ENCODE data around the gene KDELR3.
"Not testable (repeated sequence)": the region's sequence is repeated elsewhere in the genome, so short reads cannot be mapped to it uniquely, and the experiment has no call there.

Gene KDELR3

DNA sequence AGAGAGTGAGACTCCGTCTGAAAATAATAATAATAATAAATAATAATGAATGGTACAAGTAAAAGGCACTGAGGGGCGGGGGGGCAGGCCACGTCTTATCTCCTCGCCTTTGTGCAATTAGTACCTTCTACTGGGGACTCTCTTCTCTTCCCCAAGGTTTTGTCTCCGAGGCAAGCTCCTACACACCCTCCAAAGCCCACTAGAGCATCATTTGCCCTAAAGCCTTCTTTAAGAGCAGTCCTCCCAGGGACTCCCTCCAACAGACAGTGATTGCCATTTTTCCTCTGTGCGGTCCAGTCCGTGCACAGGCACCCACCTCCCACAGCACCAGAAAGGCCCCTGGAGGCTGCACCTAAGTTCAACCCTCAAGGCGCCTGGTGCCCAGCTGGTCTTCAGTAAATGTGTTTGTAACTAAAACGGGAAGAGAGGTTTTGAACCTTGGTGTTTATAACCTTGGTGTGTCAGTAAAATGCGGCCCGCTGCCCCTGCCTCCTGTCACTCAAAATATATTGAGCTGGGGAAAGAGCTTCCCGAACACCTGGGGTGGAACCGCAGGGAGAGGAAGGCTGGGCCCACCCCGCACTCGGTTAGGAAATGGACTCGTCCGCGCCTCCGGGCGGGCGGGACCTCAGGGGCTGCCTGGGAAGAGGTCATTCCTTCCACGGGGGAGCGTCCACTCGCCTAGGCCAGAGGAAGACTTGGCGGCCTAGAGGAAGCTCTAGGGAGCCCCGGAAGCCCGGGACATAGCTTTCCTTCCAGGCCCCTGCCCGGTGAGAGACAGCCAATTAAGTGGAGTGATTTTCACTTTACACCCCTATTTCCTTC lies 4.7 kb upstream of the KDELR3 start:
- H3K4me3 ChIP-seq (replicated peaks; ENCODE audit: low read depth, low read length), result no peak overlapping the region
- DNase-seq (ENCODE audit: extremely low read depth, low read depth), result no peak
- no peak for TF ChIP-seq CTCF (IDR thresholded peaks at IDR 0.05; ENCODE audit: low read depth, low read length, missing control alignments)

DNA sequence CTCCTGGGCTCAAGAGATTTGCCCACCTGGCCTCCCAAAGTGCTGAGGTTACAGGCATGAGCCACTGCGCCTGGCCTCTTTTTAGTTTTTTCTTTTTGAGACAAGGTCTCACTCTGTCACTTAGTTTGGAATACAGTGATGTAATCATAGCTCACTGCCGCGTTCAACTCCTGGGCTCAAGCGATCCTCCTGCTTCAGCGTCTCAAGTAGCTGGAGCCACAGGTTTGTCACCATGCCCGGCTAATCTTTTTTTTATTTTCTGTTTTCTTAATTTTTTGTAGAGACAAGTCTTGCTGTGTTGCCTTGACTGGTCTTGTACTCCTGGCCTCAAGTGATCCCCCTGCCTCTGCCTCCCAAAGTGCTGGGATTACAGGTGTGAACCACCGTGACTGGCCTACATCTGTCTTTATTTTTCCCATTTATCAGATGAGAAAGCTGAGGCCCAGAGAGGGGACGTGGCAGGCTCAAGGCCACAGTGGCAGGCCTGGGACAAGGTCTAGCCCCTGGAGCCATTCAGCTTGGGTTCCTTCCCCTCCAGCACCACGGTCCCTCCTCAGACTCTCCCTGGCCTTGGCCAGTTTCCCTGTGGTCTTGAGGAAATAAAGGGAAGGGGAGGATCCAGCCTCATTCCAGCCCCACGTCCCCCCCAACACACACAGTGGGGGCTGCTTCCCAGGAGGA lies 2.8 kb upstream of the KDELR3 start:
- DNase-seq (ENCODE audit: extremely low read depth, low read depth), result no peak
- H3K4me3 ChIP-seq (replicated peaks; ENCODE audit: low read depth, low read length), result no peak overlapping the region
- TF ChIP-seq CTCF (IDR thresholded peaks at IDR 0.05; ENCODE audit: low read depth, low read length, missing control alignments), result no peak

- no peak overlapping the region for H3K4me3 ChIP-seq (replicated peaks; ENCODE audit: low read depth, low read length)
- no peak for TF ChIP-seq CTCF (IDR thresholded peaks at IDR 0.05; ENCODE audit: low read depth, low read length, missing control alignments)
- DNase-seq (ENCODE audit: extremely low read depth, low read depth), result no peak
Observed at GRCh38 chr22:38465673-38466490, 2.0 kb upstream of the KDELR3 start.

DNA sequence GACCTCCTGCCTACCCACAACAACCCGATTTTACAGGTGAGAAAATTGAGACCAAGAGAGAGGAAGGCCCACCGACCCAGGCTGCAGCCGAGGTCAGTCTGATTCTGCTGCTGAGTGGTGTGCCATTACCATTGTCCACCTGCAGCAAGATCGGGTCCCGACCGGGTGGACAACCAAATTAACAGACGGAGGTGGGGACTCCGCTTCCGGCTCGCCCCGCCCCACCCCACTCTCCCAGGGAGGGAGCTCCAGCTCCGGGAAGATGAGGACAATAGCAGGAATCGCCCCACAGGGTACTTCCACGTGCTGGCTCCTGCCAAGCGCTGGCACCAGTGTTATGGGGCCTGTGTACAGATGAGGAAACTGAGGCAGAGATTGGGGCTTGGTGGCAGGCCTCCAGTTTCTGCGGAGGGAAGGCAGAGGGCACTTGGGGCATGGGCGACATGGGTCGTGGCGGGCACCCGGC lies 425 bp upstream of the KDELR3 start:
- peak overlapping the region; percentile 76 for H3K4me3 ChIP-seq (replicated peaks; ENCODE audit: low read depth, low read length)
- no peak for TF ChIP-seq CTCF (IDR thresholded peaks at IDR 0.05; ENCODE audit: low read depth, low read length, missing control alignments)
- DNase-seq (ENCODE audit: extremely low read depth, low read depth), result no peak

DNA sequence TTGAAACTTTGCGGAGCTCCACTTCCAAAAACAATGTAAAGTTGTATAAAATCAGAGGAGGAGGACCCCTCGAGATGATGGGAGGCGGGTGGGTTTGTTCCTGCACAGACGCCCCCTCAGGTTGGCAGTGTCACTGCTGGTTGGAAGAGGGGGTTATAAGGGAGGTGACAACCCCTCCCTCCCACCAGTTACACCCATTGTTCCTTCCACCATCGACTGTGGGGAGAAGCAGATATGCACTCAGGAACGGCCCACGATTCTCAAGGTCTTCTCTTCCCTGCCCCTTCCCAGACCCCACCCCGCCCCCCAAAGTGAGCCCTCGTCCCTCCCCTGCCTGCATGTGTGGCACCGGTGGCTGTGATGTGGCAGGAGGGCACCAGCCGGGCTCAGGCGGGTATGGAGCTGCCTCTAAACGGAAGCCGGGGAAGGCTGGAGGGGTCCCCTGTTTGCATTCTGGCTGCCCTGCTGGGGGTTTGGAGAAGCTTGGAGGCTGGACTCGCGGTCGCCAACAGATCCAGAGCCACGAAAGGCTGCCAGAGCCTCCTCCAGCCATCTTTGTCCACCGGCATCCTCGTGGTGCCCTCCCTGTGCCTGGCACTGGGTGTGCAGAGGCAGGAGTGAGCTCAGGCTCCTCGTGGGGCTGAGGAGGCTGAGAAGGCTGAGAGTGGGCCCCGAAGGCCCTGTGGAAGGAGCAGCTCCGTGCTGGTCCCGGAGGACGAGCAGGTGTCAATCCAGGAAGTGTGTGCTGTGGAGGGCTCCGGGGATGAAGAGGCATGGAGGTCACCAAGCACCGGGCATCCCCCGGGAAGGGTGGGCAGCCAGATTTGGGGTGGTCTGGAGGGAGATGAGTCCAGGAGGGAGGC lies 778 bp downstream of the KDELR3 start:
- TF ChIP-seq CTCF (IDR thresholded peaks at IDR 0.05; ENCODE audit: low read depth, low read length, missing control alignments), result peak; percentile 15
- H3K4me3 ChIP-seq (replicated peaks; ENCODE audit: low read depth, low read length), result peak overlapping the region; percentile 76
- DNase-seq (ENCODE audit: extremely low read depth, low read depth), result no peak

DNA sequence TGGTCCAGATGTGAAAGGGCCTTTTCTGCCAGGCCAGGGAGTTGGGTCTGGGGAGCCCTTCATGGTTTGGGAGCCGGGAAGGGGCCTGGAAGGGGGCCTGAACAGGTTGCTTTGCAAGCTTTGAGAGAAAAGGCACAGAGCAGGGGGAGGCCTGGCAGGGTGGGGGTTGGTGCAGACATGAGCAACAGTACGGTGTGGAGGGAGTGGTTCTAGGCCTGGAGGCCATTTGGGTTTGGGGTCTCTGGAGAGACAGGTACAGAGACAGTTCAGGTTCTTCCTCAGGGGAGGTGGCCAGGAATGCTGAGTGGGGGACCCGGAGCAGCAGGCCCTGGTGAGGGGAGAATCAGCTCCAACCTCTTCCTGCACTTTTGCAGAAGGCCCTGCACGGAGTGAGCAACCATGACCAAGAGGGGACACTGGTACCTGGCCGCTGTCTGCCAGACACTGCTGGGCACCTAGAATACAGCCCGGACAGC lies 1.4 kb downstream of the KDELR3 start:
- peak overlapping the region; percentile 76 for H3K4me3 ChIP-seq (replicated peaks; ENCODE audit: low read depth, low read length)
- no peak for DNase-seq (ENCODE audit: extremely low read depth, low read depth)
- no peak for TF ChIP-seq CTCF (IDR thresholded peaks at IDR 0.05; ENCODE audit: low read depth, low read length, missing control alignments)

DNA sequence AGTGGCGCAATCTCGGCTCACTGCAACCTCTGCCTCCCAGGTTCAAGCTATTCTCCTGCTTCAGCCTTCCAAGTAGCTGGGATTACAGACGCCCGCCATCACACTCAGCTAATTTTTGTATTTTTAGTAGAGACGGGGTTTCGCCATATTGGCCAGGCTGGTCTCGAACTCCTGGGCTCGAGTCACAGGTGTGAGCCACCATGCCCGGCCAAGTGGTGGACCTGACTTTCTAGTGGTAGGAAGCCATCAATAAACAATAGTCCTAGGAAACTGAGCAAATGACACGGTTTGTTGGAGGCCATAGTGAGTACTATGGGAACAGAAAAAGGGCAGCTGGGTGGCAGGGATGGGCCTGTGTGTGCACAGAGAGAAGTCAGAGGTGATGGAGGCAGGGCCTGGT lies 2.3 kb downstream of the KDELR3 start:
- H3K4me3 ChIP-seq (replicated peaks; ENCODE audit: low read depth, low read length); DNase-seq (ENCODE audit: extremely low read depth, low read depth): not testable (repeated sequence)

Measured in HFF-Myc (cell line).